Measurements from ENCODE around the gene TCL1B. TPM values are rescaled to one million over a fixed set of nuclear protein-coding genes. Genes with fewer than 3 reads are reported as not detected.
"Not testable (repeated sequence)": the region's sequence is repeated elsewhere in the genome, so short reads cannot be mapped to it uniquely, and the experiment has no call there.

Gene TCL1B, protein sequence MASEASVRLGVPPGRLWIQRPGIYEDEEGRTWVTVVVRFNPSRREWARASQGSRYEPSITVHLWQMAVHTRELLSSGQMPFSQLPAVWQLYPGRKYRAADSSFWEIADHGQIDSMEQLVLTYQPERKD
- under 1 TPM in 2 of 10 donors, not detected in 8; 0.11 to 0.13 TPM for polyA plus RNA-seq (ENCODE audit: insufficient read length in 10 of 10)
- long read RNA-seq, donor 1, result 0 reads
- long read RNA-seq, donor 2, result 0 reads
- long read RNA-seq, donor 3, result 0 reads
- long read RNA-seq, donor 4, result 0 reads
- long read RNA-seq, donor 5, result 0 reads
- long read RNA-seq, donor 6, result 0 reads
- long read RNA-seq, donor 7, result 0 reads
- long read RNA-seq, donor 8, result 0 reads
- long read RNA-seq, donor 9, result 0 reads

DNA sequence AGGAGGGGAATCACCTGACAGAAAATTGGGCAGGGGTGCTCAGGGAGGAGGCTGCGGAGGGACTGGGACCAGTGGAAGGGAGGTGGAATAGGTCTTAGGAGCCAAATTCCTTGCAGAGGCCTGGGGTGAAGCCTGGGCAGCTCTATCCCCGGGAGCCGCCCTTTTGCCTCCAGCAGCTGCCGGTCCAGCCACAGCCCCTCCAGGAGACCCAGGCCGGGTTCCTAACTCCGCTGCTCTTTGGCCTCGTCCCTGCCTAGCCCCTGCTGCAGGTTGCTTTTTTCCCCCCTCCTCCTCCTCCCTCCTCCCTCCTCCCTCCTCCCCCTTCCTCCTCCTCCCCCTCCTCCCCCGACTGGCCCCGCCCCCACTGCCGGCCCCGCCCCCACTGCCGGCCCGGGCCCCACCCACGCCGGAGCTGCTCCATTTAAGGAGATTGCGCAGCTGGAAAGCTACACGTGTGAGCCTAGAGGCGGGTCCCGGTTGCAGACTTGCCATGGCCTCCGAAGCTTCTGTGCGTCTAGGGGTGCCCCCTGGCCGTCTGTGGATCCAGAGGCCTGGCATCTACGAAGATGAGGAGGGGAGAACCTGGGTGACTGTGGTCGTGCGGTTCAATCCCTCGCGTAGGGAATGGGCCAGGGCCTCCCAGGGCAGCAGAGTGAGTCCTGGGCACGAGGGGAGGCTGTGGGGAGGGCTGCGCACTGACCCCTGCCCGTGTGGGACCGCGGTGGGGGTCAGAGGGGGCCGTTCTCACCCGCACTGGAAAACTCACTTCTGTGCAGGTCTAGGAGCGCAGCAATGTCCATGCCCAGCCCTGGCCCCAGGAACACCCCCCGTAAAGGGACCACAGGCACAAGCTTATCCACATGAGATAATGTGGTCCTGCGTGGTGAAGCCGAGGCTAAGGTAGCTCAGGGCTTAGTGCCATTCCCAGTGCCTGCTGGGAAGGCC is at the start of gene TCL1B:
Gene TCL1B (plus strand): TSS at position 449 of the 945 bp plus-strand sequence. CDS start 42 bp downstream, at position 491.
- no peak for DNase-seq

DNA sequence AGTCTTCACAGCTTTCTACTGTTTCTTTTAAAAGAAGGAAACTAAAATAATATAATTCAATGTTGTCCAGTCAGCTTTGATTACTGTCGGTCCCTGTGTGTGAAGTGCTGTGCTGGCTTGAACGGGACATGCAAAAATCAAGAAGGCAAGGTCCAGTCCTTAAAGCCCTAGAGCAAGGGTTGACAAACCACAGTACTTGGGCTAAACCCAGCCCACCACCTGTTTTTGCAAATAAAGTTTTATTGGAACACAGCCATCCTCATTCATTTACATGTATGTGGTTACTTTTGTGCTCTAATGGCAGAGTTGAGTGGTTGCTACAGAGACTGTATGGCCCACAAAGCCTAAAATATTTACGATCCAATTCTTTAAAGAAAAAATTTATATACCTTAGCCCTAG is 41.2 kb upstream of the TCL1B start:
- no peak for DNase-seq

DNA sequence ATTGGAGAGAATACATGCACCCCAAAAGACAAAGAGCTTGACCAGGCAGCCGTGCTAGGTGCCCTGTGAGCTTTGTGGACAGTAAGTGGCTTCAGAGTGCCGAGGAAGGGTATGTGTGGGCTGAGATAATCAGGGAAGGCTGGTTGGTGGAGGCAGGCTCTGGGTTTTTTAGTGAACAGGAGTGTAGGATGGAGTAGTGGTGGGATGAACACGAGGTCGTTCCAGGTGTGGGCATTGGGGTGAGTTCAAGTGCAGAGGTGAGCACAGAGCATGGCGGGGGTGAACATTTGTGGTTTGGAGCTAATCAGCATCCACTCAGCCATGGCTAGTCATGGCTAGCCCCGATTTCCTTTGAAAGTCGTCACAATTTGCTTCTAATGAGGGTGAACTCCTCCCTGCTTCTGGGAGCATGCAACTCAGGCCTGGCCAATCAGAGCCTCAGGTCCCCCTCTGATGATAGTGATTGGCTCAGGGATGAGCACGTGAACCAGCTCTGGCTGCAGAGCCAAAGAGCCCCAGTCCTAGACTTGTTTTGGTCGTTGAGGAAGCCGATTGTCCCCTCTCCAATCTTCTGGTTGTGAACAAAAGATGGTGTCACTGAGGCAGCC is 40.7 kb upstream of the TCL1B start:
- no peak for DNase-seq

DNA sequence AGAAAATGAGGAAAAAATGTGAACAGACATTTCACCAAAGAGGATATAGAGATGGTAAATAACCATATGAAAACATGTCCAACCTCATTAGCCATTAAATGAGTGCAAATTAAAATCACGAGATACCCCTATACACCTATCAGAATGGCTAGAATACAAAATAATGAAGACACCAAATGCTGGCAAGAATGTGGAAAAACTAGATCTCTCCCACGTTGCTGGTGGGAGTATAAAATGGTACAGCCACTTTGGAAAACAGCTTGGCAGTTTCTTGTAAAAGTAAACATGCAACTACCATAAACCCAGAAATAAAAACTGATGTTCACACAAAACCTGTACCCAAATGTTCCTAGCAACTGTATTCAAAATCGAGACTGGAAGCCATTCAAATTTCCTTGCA is 38.3 kb upstream of the TCL1B start:
- no peak for DNase-seq

DNA sequence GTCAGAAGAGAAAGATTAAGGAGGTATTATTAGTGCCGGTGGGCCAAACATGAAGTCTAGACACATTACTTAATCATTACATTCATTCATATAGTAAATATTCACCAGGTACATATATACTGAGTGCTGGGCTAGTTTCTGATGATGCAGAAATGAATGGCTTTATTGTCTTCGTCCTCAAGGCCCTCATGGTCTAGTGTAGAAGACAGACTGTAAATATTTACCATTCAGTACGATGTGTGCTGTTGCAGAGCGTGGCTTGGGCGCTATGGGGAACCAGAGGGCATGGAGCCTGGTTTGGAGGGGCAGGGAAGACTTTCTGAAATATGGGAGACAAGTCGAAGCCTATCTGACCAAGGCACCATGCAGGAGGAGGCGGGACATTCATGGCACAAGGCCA is 37.0 kb upstream of the TCL1B start:
- no peak for DNase-seq

DNA sequence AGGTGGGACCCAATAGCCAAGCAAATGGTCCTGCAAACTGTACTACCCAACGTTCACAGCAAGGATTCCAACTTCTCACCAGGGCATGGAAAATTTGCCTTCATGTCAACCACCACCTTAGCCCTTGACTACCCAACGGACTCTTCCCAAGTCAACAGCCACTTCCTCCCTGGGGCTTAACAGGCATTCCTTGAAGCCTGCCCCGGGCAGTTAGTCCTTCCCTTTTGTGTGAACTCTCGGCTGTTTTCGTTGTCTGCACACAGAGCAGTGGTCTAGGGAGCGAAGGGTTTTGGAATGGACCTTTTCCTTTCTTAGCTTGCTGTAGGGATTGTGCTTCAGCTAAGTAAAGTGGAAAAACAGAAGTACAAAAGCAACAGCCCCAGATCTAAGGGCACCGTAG is 35.2 kb upstream of the TCL1B start:
- no peak for DNase-seq

DNA sequence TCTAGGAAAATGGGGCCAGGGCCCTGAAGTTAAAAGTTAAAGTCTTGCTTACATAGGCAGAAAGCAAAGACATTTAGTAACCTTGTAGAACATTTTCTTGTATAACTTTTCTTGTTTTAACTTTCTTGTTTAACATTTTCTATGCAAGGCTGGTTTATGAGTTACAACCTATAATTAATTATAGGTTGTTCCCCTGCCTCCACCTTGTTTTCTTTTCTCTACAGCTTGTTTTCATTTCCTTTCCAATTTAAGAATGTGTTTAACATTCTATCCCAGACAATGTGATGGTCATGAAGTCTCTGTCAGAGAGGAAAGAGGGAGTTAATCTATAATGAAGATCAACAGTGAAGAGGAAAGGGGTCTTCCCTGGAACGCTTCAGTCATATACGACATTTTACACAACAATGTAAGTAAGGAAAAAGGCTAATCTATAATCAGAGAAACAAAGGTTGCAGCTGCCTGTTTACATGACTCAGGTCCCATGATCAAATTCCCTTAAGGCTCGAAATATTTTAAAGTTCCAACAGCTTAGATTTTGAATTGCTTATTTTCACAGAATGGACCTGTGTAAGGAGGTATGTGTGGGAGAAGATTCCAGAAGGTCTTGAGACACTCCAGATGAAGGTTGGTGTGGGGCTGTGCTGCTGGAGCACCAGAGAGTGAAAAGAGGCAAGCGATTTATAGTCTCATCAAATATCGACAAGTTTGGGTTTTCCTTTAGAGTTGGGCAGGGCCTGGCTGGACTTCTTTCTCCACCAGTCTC is 34.2 kb upstream of the TCL1B start:
- no peak for DNase-seq

DNA sequence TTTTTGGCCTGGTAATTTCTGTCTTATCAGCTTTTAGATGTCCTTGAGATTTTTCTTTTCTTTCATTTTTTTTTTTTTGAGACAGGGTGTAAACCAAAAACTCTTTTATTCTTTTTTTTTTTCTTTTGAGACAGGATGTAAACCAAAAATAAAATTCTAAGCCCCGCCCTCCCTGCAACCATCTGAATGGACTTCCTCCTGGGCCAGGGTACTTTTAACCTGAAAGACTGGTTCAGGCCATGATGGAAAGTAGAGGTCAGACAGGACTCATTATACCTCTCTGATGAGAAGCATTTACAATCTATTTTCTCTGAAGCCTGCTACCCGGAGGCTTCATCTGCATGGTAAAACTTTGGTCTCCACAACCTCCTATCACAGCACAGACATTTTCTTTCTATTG is 33.5 kb upstream of the TCL1B start:
- no peak for DNase-seq

DNA sequence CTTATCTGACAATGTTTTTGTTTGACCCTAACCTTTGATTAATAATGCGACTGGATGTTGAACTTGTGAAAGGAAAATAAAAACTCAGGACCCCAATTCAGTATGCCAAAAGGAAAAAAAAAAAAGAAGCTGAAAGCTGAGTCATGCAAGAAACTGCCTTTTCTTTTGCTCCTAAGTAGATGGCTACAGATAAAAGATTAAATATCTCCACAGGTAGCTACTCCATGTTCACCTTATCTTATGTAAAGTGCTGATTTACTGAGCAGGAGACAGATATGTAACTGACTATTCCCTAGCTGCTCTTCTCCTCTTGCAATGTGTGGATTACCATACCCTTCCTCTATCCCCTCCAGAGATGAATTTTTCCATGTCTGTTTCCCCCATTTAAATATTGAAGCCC is 30.8 kb upstream of the TCL1B start:
- DNase-seq, result no peak

DNA sequence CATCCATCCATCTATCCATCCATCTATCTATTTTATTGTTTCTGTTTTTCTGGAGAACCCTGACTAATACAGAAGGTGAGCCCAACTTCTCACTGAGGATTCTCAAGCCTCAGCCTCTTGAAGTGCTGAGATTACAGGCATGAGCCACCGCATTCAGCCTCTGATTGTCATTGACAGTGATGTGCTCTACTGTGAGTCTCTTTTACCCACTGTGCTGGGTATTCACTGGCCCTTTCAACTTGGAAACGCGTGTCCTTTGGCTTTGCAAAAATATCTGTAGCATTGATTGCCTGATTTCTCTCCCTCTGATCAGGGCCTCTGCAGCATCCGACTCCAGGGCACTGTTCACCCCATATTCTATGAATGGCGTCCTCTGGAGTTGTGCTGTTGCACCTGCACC is 29.6 kb upstream of the TCL1B start:
- DNase-seq, result no peak

DNA sequence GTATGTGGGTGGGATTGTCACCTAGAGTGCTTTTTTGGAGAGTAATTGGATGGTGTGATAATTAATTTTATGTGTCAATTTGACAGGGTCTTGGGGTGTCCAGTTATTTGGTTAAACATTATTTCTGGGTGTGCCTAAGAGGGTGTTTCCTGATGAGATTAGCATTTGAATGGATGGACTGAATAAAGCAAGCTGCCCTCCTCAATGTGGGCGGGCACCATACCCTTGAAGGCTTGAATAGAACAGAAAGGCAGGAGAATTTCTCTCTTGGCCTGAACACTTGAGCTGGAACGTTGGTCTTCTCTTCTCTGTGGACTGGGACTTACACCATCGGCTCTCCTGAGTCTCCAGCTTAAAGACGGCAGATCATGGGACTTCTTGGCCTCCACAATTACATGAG is 28.8 kb upstream of the TCL1B start:
- no peak for DNase-seq

DNA sequence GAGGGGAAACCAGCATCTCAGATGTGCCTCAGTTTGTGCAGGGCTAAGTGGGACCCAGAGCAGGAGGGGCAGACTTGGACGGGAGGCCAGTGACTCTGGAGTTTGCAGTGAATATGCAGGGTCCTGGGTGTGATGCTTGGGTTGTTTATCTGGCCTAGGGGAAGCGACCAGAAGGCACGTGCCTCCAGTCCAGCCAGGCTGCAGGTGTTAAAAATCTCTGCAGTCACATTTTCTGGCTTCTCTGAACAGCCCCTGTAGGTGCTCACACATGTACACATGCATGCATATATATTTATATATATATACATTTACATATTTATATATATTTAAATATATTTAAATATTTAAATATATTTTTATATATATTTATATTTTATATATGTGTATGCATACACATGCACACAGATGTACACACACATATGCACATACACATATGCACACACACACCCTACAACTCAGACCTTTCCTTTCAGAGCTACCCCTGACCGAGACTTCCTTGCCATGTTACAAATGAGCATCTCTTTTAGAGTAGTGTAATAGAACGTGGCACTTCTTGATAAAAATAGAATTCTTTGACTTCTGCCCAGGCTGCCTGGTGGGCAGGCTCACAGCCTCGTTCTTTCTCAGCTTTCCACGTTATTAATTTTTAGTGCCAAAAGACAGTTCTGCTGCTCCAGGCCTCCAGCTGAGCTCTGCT is 26.8 kb upstream of the TCL1B start:
- no peak for DNase-seq

DNA sequence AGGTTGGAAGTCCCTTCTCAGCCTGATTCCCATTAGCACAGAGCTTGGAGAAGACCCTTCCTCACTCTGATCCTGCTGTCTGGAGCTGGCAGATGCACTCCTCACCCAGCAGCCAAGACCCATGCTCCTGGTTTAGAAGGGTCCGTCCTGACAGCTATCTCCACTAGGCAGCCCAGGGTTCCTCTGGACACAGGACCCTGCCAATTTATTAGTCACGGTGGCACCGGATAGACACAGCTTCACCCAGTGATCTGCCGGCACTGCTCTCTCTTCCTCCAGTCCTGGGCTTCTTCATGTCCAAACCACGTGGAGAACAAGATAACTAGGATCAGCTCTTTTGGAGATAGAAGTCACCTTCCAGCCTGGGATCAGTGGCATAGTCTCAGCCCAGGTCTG is 26.2 kb upstream of the TCL1B start:
- no peak for DNase-seq

DNA sequence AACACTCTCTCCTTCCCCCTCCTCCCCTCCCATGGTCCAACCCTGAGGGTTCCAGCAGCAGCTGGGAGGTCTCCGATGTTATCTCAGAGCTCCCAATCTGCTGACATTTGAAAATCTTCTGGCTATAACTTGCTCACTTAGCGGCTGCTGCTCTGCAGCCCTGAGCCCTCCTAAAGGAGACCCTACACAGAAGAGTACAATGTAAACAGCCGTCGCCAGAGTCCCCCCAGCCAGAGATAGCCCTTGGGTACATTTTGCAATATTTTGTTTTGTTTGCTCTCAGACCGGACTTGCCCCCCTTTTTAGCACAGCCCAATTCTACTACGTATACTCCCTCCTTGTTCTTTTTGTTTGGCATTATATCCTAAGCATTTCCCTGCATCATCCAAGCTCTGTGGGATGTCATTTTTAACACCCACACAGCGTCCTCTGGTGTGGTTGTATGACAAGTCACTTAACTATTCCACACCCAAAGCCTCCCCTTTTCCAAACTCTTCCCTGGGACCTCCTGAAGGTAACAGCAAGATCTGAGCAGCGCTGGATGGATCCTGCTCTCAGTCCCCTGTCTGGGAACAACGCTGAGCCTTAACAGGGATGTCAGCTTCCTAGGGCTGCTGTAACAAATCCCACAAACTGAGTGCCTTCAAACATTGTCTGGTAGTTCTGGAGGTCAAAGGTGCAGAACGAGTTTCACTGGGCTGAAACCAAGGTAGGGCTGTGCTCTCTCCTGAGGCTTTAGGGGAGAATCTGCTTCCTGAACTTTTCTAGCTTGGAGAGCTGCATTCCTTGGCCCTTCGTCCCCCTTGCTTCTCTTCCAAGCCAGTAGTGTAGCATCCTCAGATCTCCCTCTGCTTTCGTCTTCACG is 25.3 kb upstream of the TCL1B start:
- DNase-seq, result peak in 1 of 3 donors; percentile 18

DNA sequence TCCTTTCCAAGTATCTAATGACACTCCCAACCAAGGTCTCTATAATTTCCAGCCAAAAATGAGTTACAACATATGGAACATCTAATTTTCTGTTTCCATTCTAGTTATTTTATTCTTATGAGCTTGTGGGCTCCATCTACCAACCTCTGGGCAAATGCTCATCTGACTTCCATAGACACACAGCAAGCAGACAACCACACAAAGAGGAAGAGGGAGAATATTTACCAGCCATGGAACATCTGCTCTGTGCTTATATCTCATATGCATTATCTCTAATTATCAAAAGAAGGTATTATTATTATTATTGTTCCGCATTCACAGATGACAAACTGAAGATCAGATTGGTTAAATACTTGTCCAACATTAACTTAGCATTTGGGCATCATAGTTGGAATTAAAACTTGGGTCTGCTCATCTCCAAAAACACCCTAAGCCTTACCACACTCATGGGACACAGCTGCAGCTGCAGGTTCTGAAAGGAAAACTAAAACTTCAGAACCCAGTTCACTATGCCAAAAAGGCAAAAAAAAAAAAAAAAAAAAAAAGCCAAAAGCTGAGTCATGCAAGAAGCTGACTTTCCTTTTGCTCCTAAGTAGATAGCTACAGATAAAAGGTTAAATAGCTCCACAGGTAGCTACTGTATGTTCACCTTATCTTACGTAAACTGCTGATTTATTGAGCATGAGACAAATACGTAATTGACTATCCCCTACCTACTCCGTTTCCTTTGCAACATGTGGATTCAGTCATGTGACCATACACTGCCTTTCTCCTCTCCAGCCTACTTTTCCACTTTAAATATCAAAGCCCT is 23.6 kb upstream of the TCL1B start:
- DNase-seq, result peak in 1 of 3 donors; percentile 21

DNA sequence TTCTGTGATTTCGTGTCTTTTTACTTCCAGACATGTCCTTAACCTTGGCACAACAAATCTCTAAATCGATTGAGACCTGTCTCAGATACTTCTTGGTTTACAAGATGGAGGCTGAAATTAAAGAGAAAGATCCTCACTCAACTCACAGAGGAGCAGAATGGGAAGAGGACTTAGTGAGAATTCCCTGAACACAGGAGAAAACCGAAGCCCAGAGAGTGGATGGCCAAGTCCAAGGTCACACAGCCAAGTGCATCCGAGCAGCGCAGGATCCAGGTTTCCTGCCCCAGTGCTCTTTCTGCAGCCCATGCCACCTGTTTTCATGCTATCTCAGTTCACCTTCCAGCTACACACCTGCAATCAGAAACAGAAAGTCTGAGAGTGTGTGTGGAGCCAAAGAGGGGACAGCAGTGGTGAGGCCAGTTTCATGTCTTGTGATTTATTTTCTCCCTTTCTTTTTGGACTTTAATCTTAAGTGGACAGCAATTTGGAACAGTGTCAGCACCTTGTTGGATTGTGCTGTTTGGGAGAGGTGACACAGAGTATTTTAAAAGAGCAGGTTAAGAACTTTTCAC is 22.9 kb upstream of the TCL1B start:
- DNase-seq, result no peak

DNA sequence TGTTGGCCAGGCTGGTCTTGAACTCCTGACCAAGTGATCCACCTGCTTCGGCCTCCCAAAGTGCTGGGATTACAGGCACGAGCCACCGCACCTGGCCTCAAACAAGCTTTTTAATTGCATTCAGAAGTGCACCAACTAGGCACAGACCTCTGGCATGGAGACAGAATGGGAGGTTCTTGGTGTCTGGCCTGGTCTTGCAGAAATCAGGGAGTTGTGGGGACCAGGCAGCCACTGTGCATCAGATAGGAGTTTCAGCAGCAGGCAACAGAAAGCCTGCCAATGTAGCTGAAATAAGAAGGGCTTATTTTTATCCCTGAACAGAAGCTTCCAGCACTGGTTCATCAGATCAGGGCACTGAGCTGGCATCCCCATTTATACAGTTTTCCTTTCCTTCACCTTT is 22.2 kb upstream of the TCL1B start:
- no peak for DNase-seq

DNA sequence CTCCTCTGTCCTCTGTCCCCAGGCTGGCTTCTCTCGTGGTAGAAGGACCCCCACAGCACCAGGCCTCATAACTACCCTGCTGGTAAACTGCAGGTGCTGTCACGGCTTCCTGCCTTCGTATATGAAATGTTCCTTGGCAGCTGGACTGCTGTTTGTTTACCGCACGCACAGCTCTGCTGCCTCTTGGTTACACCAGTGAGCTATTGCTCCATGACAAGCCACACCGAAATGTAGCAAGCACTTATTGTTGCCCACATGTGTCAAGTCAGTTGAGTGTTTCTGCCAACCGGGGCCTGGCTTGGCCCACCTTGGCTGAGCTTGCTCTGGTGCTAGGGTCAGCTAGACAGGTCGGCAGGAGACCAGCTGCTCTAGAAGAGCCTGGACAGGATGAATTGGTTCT is 21.7 kb upstream of the TCL1B start:
- no peak for DNase-seq

DNA sequence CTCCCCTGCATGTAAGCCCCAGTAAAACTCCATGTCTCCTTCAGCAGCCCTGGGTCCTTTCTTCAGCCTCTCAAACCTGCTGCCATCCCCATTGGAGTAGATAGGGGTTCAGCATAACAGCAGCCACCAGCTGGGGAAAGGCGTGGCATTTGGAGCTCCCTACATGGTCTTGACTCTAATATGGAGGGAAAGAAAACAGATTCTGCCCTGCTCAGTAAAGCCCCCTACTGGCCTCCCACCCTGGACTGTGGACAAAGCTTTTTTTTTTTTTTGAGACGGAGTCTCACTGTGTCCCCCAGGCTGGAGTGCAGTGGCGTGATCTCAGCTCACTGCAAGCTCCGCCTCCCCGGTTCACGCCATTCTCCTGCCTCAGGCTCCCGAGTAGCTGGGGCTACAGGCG is 20.7 kb upstream of the TCL1B start:
- DNase-seq, result not testable (repeated sequence)
